HG02884 (cell line): ENCODE measurements around the gene PTPRT.
"Not testable (repeated sequence)": the region's sequence is repeated elsewhere in the genome, so short reads cannot be mapped to it uniquely, and the experiment has no call there.

ENCODE experiments used
- ATAC-seq: cut with Tn5 transposase; IDR thresholded peaks from one replicate; pipeline ENCODE4 v1.9.1; 2021; ENCODE audit warnings: mild to moderate bottlenecking, moderate library complexity; ENCODE audit not compliant: unreplicated experiment

The PTPRT gene

GRCh38 chr20:42920776-42921175 lies 268.9 kb downstream of the PTPRT start:
- ATAC-seq: no peak

- ATAC-seq: no peak
Observed at GRCh38 chr20:42919316-42919715, 270.4 kb downstream of the PTPRT start.

GRCh38 chr20:42915081-42915480 lies 274.6 kb downstream of the PTPRT start:
- no peak for ATAC-seq

GRCh38 chr20:42914302-42914701 lies 275.4 kb downstream of the PTPRT start:
- ATAC-seq: no peak

- not testable (repeated sequence) for ATAC-seq
Observed at GRCh38 chr20:42910808-42911207, 278.9 kb downstream of the PTPRT start.

- ATAC-seq: no peak
Observed at GRCh38 chr20:42907730-42908129, 282.0 kb downstream of the PTPRT start.

GRCh38 chr20:42906120-42906519 lies 283.6 kb downstream of the PTPRT start:
- ATAC-seq: no peak

- ATAC-seq: no peak
Observed at GRCh38 chr20:42902509-42902908, 287.2 kb downstream of the PTPRT start.

GRCh38 chr20:42901689-42902440 lies 287.8 kb downstream of the PTPRT start:
- no peak for ATAC-seq

- ATAC-seq: not testable (repeated sequence)
Observed at GRCh38 chr20:42900764-42901163, 288.9 kb downstream of the PTPRT start.

- no peak for ATAC-seq
Observed at GRCh38 chr20:42895020-42895419, 294.7 kb downstream of the PTPRT start.

- ATAC-seq: no peak
Observed at GRCh38 chr20:42894483-42894882, 295.2 kb downstream of the PTPRT start.

GRCh38 chr20:42889517-42889916 lies 300.2 kb downstream of the PTPRT start:
- no peak for ATAC-seq

GRCh38 chr20:42887281-42887680 lies 302.4 kb downstream of the PTPRT start:
- ATAC-seq: no peak

GRCh38 chr20:42886801-42887200 lies 302.9 kb downstream of the PTPRT start:
- no peak for ATAC-seq

GRCh38 chr20:42886046-42886445 lies 303.7 kb downstream of the PTPRT start:
- no peak for ATAC-seq

GRCh38 chr20:42875581-42875980 lies 314.1 kb downstream of the PTPRT start:
- ATAC-seq: no peak

- no peak for ATAC-seq
Observed at GRCh38 chr20:42873259-42873658, 316.4 kb downstream of the PTPRT start.

- no peak for ATAC-seq
Observed at GRCh38 chr20:42864116-42864515, 325.6 kb downstream of the PTPRT start.

GRCh38 chr20:42862446-42862845 lies 327.3 kb downstream of the PTPRT start:
- no peak for ATAC-seq

- no peak for ATAC-seq
Observed at GRCh38 chr20:42857446-42857845, 332.3 kb downstream of the PTPRT start.

GRCh38 chr20:42855896-42856295 lies 333.8 kb downstream of the PTPRT start:
- ATAC-seq: no peak

- no peak for ATAC-seq
Observed at GRCh38 chr20:42852691-42853090, 337.0 kb downstream of the PTPRT start.
